Measurements from ENCODE around the gene HSF5. TPM values are rescaled to one million over a fixed set of nuclear protein-coding genes. Genes with fewer than 3 reads are reported as not detected.
A peak's percentile ranks its signal among the peaks of the same experiment; 100 is the strongest.

Gene HSF5, protein sequence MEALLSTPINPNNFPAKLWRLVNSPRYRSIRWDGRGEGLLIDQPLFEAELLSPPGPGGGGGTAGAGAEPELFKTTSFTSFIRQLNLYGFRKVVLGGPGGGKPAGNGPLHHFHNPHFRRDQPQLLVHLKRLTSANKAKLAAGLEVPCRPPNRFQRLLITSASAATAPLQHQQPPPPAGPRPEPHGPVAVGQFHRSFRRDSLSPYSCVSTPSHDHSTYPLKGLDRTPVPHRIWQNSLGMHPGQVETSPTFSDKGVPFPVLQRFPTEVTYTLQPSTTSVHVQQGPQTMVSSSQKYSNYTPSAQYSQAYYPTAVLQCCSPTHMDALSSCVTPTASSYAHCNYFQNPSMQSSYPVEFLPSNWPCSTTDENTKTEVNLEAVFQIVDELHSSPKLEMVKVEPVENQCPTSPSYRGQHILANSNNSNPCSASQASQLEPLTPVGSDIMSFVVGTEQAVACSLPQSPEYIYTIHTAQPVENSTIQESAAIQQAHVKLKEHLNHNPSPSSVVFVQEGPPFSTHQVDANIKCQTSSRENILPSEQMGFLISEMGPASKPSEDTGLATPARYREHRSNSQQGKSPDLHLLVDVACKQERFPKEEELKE
- not detected in 2 replicates for total RNA-seq (2012; rRNA removed)
- polyA plus RNA-seq (2012; rRNA removed), result not detected in 2 replicates
- polyA plus RNA-seq (2012; cell fraction: cytosol; rRNA removed), result not detected in 2 replicates
- polyA plus RNA-seq (2012; cell fraction: nucleus; rRNA removed; ENCODE audit: low replicate concordance), result not detected in 2 replicates
- Bru-seq, nascent RNA, result percentile 10 among the genes with signal in this experiment
- percentile 15 among the genes with signal in this experiment for BruChase-seq, experiment 1, labeled RNA remaining after a 6-hour chase
- BruChase-seq, experiment 2, labeled RNA remaining after a 2-hour chase, result percentile 9 among the genes with signal in this experiment
- long read RNA-seq, result 0 reads

DNA sequence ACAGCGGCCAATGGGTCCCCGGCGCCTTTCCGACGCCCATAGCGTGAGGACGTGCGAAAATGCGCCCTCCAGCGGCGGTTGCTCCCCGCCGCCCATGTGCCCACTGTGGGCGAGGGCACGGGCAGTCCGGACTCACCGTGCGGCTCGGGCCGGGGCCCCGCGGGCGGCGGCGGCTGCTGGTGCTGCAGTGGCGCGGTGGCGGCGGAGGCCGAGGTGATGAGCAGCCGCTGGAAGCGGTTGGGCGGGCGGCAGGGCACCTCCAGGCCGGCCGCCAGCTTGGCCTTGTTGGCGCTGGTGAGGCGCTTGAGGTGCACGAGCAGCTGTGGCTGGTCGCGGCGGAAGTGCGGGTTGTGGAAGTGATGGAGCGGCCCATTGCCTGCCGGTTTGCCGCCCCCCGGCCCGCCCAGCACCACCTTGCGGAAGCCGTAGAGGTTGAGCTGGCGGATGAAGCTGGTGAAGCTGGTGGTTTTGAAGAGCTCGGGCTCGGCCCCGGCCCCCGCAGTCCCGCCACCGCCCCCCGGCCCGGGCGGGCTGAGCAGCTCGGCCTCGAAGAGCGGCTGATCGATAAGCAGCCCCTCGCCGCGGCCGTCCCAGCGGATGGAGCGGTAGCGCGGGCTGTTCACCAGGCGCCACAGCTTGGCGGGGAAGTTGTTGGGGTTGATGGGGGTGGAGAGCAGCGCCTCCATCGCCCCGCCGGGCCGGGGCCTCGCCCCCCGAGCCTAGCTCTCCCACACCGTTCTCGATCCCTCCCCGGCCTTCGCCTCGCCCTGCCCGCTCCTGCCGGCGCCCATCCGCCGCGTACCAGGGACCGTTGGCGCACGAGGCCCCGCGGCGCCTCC is at the start of gene HSF5:
TSS of gene HSF5 (minus strand) at position 820 of the 839 bp plus-strand sequence. CDS start at position 686, 134 bp downstream.
- in situ Hi-C loops (cut with MboI; ENCODE audit: low sequenced_read_pairs), result no loop called here
- no peak within 1 kb of the TSS for H3K23ac ChIP-seq (ENCODE audit: low read depth, low read length)
- H3K27me3 ChIP-seq (ENCODE audit: control insufficient read depth, insufficient read depth, low read length), result no peaks in the 10 kb centered on the region
- no peaks in the 10 kb centered on the region for H3K9me3 ChIP-seq (ENCODE audit: control insufficient read depth, insufficient read depth, low read length)
- no peaks in the 10 kb centered on the region for H4K20me1 ChIP-seq (ENCODE audit: insufficient read depth, low read length)
- no peak within 1 kb of the TSS for H4K8ac ChIP-seq (ENCODE audit: low read depth in 2 of 2, low read length in 2 of 2)
- no peaks in the 10 kb centered on the region for H3K4me1 ChIP-seq (ENCODE audit: control insufficient read depth, insufficient read depth, low read length)
- H2BK20ac ChIP-seq (ENCODE audit: low read depth, low read length), result no peak within 1 kb of the TSS
- no peak within 1 kb of the TSS for H3K18ac ChIP-seq (ENCODE audit: low read depth, low read length)
- no peak within 1 kb of the TSS for H2BK15ac ChIP-seq (ENCODE audit: low read depth, low read length)
- H2AK9ac ChIP-seq (replicated peaks; ENCODE audit: low read depth, low read length, poor library complexity), result no peak within 1 kb of the TSS
- CTCF ChIA-PET, result no interaction called here
- no peaks in the 10 kb centered on the region; the same call in 1 of the 2 replicates for H3K9me1 ChIP-seq (ENCODE audit: insufficient read depth, low read length)
- no peak for DNase-seq
- no peak for ATAC-seq (ENCODE audit: low read depth)
- H2AFZ ChIP-seq (replicated peaks; ENCODE audit: low read length, poor library complexity), result peak within 1 kb of the TSS; percentile 23
- H3K79me1 ChIP-seq (ENCODE audit: low read depth in 1 of 2, low read length in 2 of 2), result no peaks in the 10 kb centered on the region
- H3K14ac ChIP-seq (replicated peaks; ENCODE audit: low read depth, low read length), result no peak within 1 kb of the TSS
- WGBS, 2 experiments (ENCODE audit: extremely low coverage in 2 of 2, insufficient read length in 1 of 2), result 51% methylated on average over 26 of the region's 98 CpGs; no CpG with 5 or more reads in 1 of the 2 experiments
- POLR2A ChIA-PET (ENCODE audit: unreplicated experiment), result no interaction called here
- no peak within 1 kb of the TSS for H4K91ac ChIP-seq (ENCODE audit: insufficient read depth, low read depth, low read length)
- no peak within 1 kb of the TSS for H2AK5ac ChIP-seq (ENCODE audit: low read depth, low read length)
- BruUV-seq (replicated peaks), result no TSS peak
- intact Hi-C loops (cut with micrococcal nuclease), result no loop called here
- peaks cover 33% of the 10 kb centered on the region for H3K36me3 ChIP-seq (ENCODE audit: control insufficient read depth, insufficient read depth, low read length)
- dilution Hi-C loops (cut with HindIII; ENCODE audit: low sequenced_read_pairs, unreplicated experiment), result no loop called here
- H3K4me3 ChIP-seq (ENCODE audit: insufficient read depth, low read depth, low read length), result no peak within 1 kb of the TSS
- H3K56ac ChIP-seq (ENCODE audit: extremely low read depth, insufficient read depth, low read length), result no peak within 1 kb of the TSS
- no peak within 1 kb of the TSS for H2BK5ac ChIP-seq (ENCODE audit: low read depth, low read length, poor library complexity, severe bottlenecking)
- no peak within 1 kb of the TSS for H2BK120ac ChIP-seq (ENCODE audit: low read depth, low read length)
- no peak within 1 kb of the TSS for H4K5ac ChIP-seq (ENCODE audit: low read depth, low read length)
- H3K9ac ChIP-seq (ENCODE audit: low read depth, low read length), result no peak within 1 kb of the TSS
- H3K4ac ChIP-seq (ENCODE audit: low read depth, low read length), result no peak within 1 kb of the TSS
- H3K4me2 ChIP-seq (ENCODE audit: low read depth, low read length), result no peak within 1 kb of the TSS
- no peak within 1 kb of the TSS for H3K27ac ChIP-seq (ENCODE audit: insufficient read depth, low read length)
- TF ChIP-seq RFX5 (IDR thresholded peaks at IDR 0.05; ENCODE audit: low read depth, low read length) (no peak), MAZ (IDR thresholded peaks at IDR 0.05; ENCODE audit: borderline replicate concordance, low read depth, low read length) (no peak), MAFK (IDR thresholded peaks at IDR 0.05; ENCODE audit: low read depth, low read length) (no peak), CEBPB (IDR thresholded peaks at IDR 0.05; ENCODE audit: low read depth, low read length) (no peak), NFE2L2 (IDR thresholded peaks at IDR 0.05; ENCODE audit: low read depth, low read length) (no peak), CHD1 (IDR thresholded peaks at IDR 0.05; ENCODE audit: low read depth, low read length) (no peak), MXI1 (IDR thresholded peaks at IDR 0.05; ENCODE audit: borderline replicate concordance, low read depth, low read length) (no peak), FOS (IDR thresholded peaks at IDR 0.05; ENCODE audit: low read depth, low read length) (no peak), POLR2A (IDR thresholded peaks at IDR 0.05; ENCODE audit: low read depth, low read length) (no peak), RAD21 (IDR thresholded peaks at IDR 0.05; ENCODE audit: low read length) (no peak), BHLHE40 (IDR thresholded peaks at IDR 0.05; ENCODE audit: low read depth, low read length) (no peak), SMC3 (IDR thresholded peaks at IDR 0.05; ENCODE audit: low read depth, low read length) (no peak)
- TF ChIP-seq, protein P1, sequence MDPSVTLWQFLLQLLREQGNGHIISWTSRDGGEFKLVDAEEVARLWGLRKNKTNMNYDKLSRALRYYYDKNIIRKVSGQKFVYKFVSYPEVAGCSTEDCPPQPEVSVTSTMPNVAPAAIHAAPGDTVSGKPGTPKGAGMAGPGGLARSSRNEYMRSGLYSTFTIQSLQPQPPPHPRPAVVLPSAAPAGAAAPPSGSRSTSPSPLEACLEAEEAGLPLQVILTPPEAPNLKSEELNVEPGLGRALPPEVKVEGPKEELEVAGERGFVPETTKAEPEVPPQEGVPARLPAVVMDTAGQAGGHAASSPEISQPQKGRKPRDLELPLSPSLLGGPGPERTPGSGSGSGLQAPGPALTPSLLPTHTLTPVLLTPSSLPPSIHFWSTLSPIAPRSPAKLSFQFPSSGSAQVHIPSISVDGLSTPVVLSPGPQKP (IDR thresholded peaks at IDR 0.05; ENCODE audit: borderline replicate concordance, low read depth, low read length), result no peak
- TF ChIP-seq, protein P2, sequence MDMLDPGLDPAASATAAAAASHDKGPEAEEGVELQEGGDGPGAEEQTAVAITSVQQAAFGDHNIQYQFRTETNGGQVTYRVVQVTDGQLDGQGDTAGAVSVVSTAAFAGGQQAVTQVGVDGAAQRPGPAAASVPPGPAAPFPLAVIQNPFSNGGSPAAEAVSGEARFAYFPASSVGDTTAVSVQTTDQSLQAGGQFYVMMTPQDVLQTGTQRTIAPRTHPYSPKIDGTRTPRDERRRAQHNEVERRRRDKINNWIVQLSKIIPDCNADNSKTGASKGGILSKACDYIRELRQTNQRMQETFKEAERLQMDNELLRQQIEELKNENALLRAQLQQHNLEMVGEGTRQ (IDR thresholded peaks at IDR 0.05; ENCODE audit: low read depth, low read length), result no peak

Data from IMR-90 (cell line).